OCI-LY7 (cell line): ENCODE data around the gene PLA2G4D. TPM values are rescaled to one million over a fixed set of nuclear protein-coding genes. Genes with fewer than 3 reads are reported as not detected.

Experiments used
- BruUV-seq: library from RNA; stranded (reverse); fragments of 400-500 nt; replicated peaks from 2 replicates; lab custom pipeline; 2021; lab: Mats Ljungman, UMichigan
- CTCF ChIA-PET: fragments of 300-600 bp; sonication (Branson Sonifier 250); formaldehyde crosslinking; loops from one replicate; lab custom pipeline; 2022; ENCODE audit warnings: antibody characterized with exemption; ENCODE audit not compliant: unreplicated experiment; lab: Charles Lee
- POLR2A ChIA-PET: fragments of 300-600 bp; sonication (Branson Sonifier 250); formaldehyde crosslinking; loops from one replicate; lab custom pipeline; 2022; ENCODE audit warnings: antibody characterized with exemption; lab: Charles Lee
- DNase-seq: peaks from one replicate; pipeline ENCODE4 v3.0.0-alpha.2; 2015; ENCODE audit warnings: low spot score
- H2AFZ ChIP-seq: fragments of 200-600 bp; sonication (generic), shearing (Covaris generic); 2 replicates; pipeline ENCODE4 v1.6.1; 2014; ENCODE audit warnings: mild to moderate bottlenecking, antibody characterized with exemption, low read length, moderate library complexity
- H3K27ac ChIP-seq: fragments of 200-600 bp; sonication (generic); 2 replicates; pipeline ENCODE4 v1.5.1; 2014; ENCODE audit warnings: mixed run types, low read depth, mild to moderate bottlenecking, moderate library complexity, low read length, inconsistent platforms; ENCODE audit not compliant: poor library complexity, severe bottlenecking
- H3K36me3 ChIP-seq: fragments of 200-600 bp; sonication (generic); 2 replicates; pipeline ENCODE4 v1.6.1; 2014; ENCODE audit warnings: mild to moderate bottlenecking, antibody characterized with exemption, low read length, moderate library complexity, mixed read lengths; ENCODE audit not compliant: insufficient read depth
- H3K4me1 ChIP-seq: fragments of 200-600 bp; sonication (generic); 2 replicates; pipeline ENCODE4 v1.5.1; 2014; ENCODE audit warnings: mild to moderate bottlenecking, low read length; ENCODE audit not compliant: insufficient read depth, poor library complexity, severe bottlenecking
- H3K4me2 ChIP-seq: fragments of 200-600 bp; sonication (generic); 2 replicates; pipeline ENCODE4 v1.6.1; 2014; ENCODE audit warnings: mild to moderate bottlenecking, low read length
- H3K4me3 ChIP-seq: fragments of 200-600 bp; sonication (generic); 2 replicates; pipeline ENCODE4 v1.5.1; 2014; ENCODE audit warnings: mild to moderate bottlenecking, low read depth, low read length; ENCODE audit not compliant: poor library complexity, severe bottlenecking
- H3K79me2 ChIP-seq: fragments of 200-600 bp; sonication (generic); 2 replicates; pipeline ENCODE4 v1.6.1; 2016; ENCODE audit warnings: low read depth, mild to moderate bottlenecking, low read length, moderate library complexity, mixed read lengths; ENCODE audit not compliant: insufficient read depth
- H3K9me2 ChIP-seq: fragments of 200-600 bp; sonication (generic); 2 replicates; pipeline ENCODE4 v1.6.1; 2016; ENCODE audit warnings: mild to moderate bottlenecking, low read length, mixed read lengths; ENCODE audit not compliant: insufficient read depth
- H3K9me3 ChIP-seq: fragments of 200-600 bp; sonication (generic); 2 replicates; pipeline ENCODE4 v1.6.1; 2014; ENCODE audit warnings: mild to moderate bottlenecking, mixed run types, low read length, mixed read lengths
- H4K20me1 ChIP-seq: fragments of 200-600 bp; sonication (generic); 2 replicates; pipeline ENCODE4 v1.6.1; 2014; ENCODE audit warnings: mild to moderate bottlenecking, antibody characterized with exemption, low read length, moderate library complexity, mixed read lengths; ENCODE audit not compliant: insufficient read depth
- CTCF ChIP-seq: fragments of 200-600 bp; sonication (generic); conservative IDR thresholded peaks from 2 replicates; pipeline ENCODE4 v1.5.1; 2014; ENCODE audit warnings: mild to moderate bottlenecking, antibody characterized with exemption, low read length, moderate library complexity, mixed read lengths
- EZH2phosphoT487 ChIP-seq: fragments of 200-600 bp; sonication (generic); IDR thresholded peaks from 2 replicates; pipeline ENCODE4 v1.6.1; 2018; ENCODE audit warnings: low read depth, borderline replicate concordance, mild to moderate bottlenecking, mixed run types, antibody characterized with exemption, low read length, moderate library complexity, mixed read lengths
- intact Hi-C: fragments of 100-400 bp; cut with micrococcal nuclease; formaldehyde crosslinking; loops from one replicate; pipeline ENCODE4 v1.10.0; 2022; ENCODE audit not compliant: unreplicated experiment
- total RNA-seq, 2 experiments: library from RNA; depleted of rRNA in 1 of 2; stranded (reverse); fragments of >200 nt in 1 of 2; shearing (Covaris generic) in 1 of 2; gene quantifications; 2 replicates each; pipeline ENCODE4 v1.2.3, GENCODE V29; 2014 to 2022

PLA2G4D gene
- total RNA-seq, 2 experiments from 2014 or later: not detected

- Histone ChIP-seq H3K9me2 (no peaks in the 10 kb centered on the region), H3K36me3 (no peaks in the 10 kb centered on the region), H3K4me1 (no peaks in the 10 kb centered on the region), H3K27ac (no peak overlapping the region), H3K79me2 (no peaks in the 10 kb centered on the region), H3K4me2 (no peak overlapping the region), H3K9me3 (no peaks in the 10 kb centered on the region), H3K4me3 (no peak overlapping the region), H4K20me1 (no peaks in the 10 kb centered on the region), H2AFZ (no peak overlapping the region)
- TF ChIP-seq CTCF (no peak), EZH2phosphoT487 (no peak)
- DNase-seq: no peak
- ChIA-PET POLR2A (no interaction called here), CTCF (no interaction called here)
- BruUV-seq: no TSS peak
- intact Hi-C loops: no loop called here
These were observed 41.0 kb upstream of the PLA2G4D start for GRCh38 chr15:42135351-42135750.

GRCh38 chr15:42134617-42135245 lies 40.4 kb upstream of the PLA2G4D start:
- BruUV-seq: no TSS peak
- Histone ChIP-seq H3K4me1 (no peaks in the 10 kb centered on the region), H3K4me3 (no peak overlapping the region), H3K9me2 (no peaks in the 10 kb centered on the region), H2AFZ (no peak overlapping the region), H3K79me2 (no peaks in the 10 kb centered on the region), H3K9me3 (no peaks in the 10 kb centered on the region), H3K27ac (no peak overlapping the region), H3K36me3 (no peaks in the 10 kb centered on the region), H3K4me2 (no peak overlapping the region), H4K20me1 (no peaks in the 10 kb centered on the region)
- CTCF ChIA-PET: no interaction called here
- TF ChIP-seq CTCF (no peak), EZH2phosphoT487 (no peak)
- intact Hi-C loops: loop anchor here (1.0 to 5.0 kb wide), 2 partner anchors 52 to 68 kb away; no protein-coding TSS in a partner anchor
- POLR2A ChIA-PET: no interaction called here
- no peak for DNase-seq

GRCh38 chr15:42133886-42134502 lies 39.6 kb upstream of the PLA2G4D start:
- H2AFZ ChIP-seq: no peak overlapping the region
- H3K4me2 ChIP-seq: no peak overlapping the region
- H3K27ac ChIP-seq: no peak overlapping the region
- no peaks in the 10 kb centered on the region for H3K79me2 ChIP-seq
- H3K9me2 ChIP-seq: no peaks in the 10 kb centered on the region
- intact Hi-C loops: loop anchor here (1.0 to 5.0 kb wide), 2 partner anchors 52 to 68 kb away; no protein-coding TSS in a partner anchor
- ChIA-PET POLR2A (no interaction called here), CTCF (interaction anchor here (0.6 kb wide), 2 partner anchors 21 to 148 kb away, joined by 3 read pairs; no protein-coding TSS in a partner anchor)
- no peaks in the 10 kb centered on the region for H3K9me3 ChIP-seq
- peak; percentile 91 for TF ChIP-seq CTCF
- no peak for TF ChIP-seq EZH2phosphoT487
- BruUV-seq: no TSS peak
- H3K4me1 ChIP-seq: no peaks in the 10 kb centered on the region
- no peaks in the 10 kb centered on the region for H4K20me1 ChIP-seq
- DNase-seq: peak; percentile 66
- no peak overlapping the region for H3K4me3 ChIP-seq
- no peaks in the 10 kb centered on the region for H3K36me3 ChIP-seq
